Stimulated activated CD4-positive, alpha-beta T cell treated with anti-CD3 and anti-CD28 coated beads, Interleukin-2, amount 100 ng/mL, for 24 hours (primary cell): Measurements from ENCODE around the gene MUSTN1.

Source experiments
- DNase-seq, 2 donors: peaks; one replicate each; pipeline ENCODE4 v3.0.0-alpha.2; 2020

MUSTN1 gene

GRCh38 chr3:52834871-52835501 lies at the start of gene MUSTN1:
MUSTN1 (minus strand) TSS chr3:52835019; CDS start chr3:52834948, 71 bp downstream.
- no peak for DNase-seq

- no peak for DNase-seq
These were observed 47.6 kb upstream of the MUSTN1 start for GRCh38 chr3:52882377-52882776.

- no peak for DNase-seq
These were observed 47.1 kb upstream of the MUSTN1 start for GRCh38 chr3:52881871-52882270.

GRCh38 chr3:52880474-52880873 lies 45.7 kb upstream of the MUSTN1 start:
- DNase-seq: no peak

- no peak for DNase-seq
These were observed 45.2 kb upstream of the MUSTN1 start for GRCh38 chr3:52880047-52880446.

- no peak for DNase-seq
These were observed 44.8 kb upstream of the MUSTN1 start for GRCh38 chr3:52879581-52879980.

- DNase-seq: no peak
These were observed 44.3 kb upstream of the MUSTN1 start for GRCh38 chr3:52879090-52879489.

- no peak for DNase-seq
These were observed 42.3 kb upstream of the MUSTN1 start for GRCh38 chr3:52877085-52877484.

GRCh38 chr3:52874864-52875587 lies 40.2 kb upstream of the MUSTN1 start:
- DNase-seq: no peak

DNA sequence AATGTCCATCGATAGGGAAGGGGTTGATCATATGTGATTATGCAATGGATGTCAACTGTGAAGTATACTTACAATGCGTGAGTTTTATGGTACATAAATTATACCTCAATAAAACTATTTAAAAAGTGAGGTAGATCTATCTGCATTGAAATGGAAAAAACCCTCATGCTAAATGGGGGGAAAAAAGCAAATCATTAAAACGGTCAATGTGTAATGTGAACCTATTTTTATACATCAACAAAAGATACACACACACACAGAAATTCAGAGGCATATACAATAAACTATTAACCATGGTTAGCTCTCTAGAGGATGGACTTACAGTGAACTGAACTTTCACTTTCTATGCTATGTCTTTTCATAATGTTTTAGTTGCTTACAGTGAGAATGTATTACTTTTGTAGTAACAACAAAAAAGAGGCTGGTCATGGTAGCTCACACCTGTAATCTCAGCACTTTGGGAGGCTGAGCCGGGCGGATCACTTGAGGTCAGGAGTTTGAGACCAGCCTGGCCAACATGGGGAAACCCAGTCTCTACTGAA lies 39.4 kb upstream of the MUSTN1 start:
- no peak for DNase-seq

- DNase-seq: no peak
These were observed 38.8 kb upstream of the MUSTN1 start for GRCh38 chr3:52873433-52874159.

DNA sequence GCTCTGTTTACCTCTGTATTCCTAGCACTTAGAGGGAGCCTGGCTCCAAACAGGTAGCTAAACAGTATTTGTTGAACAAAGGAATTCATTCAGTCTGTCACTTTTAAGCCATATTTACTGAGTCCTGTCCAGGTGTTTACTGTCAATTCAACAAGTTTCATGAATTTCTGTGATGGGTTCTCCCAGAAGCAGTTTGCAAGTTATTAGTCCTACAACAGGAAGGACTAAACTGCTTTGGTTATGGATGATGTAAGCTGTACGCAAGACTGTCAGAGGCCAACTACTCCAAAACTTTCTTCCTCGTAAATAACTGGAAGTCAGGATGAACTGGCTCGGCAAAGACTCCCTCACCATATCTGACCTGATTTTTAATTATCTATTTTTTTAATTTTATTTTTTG lies 37.4 kb upstream of the MUSTN1 start:
- DNase-seq: no peak

GRCh38 chr3:52871761-52872160 lies 36.9 kb upstream of the MUSTN1 start:
- no peak for DNase-seq

GRCh38 chr3:52870471-52870870 lies 35.7 kb upstream of the MUSTN1 start:
- DNase-seq: no peak

DNA sequence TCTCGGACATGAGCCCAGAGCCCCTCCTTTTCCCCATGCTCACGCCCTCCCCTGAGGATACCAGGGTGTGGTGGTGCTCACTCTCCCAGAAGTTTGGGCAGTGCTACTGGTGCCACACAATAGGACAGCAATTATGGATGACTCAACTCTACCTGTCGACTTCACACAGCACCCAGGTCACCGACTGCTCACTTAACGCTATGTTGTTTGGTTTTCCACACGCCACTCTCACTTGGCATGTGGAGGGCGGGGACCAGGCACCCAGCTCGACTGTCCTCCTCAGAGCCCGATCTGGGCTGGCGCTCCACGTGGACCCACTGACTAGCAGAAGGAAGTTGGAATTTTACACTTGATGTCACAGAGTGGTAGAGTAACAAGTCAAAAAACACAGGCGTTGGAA lies 31.6 kb upstream of the MUSTN1 start:
- DNase-seq: no peak

DNA sequence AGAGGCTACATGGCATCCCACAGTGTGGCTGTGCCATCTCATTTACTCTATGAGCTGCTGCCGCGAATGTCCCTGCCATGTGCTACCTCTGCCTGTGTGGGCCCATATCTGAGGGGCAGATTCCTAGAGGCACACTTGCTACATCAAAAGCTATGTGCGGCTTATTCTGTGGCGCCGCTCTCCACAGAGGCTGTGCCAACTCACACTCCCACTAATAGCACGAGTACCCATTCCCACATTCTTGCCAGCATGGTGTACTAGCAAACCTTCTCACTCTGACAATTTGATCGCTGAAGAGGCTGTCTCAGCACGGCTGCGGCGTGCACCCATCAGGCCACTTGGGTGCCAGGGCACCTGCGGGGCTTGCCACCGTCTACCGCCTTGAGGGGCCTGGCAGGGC lies 31.2 kb upstream of the MUSTN1 start:
- no peak for DNase-seq

- no peak for DNase-seq
These were observed 25.6 kb upstream of the MUSTN1 start for GRCh38 chr3:52860424-52860768.

- no peak for DNase-seq
These were observed 25.0 kb upstream of the MUSTN1 start for GRCh38 chr3:52859686-52860423.

DNA sequence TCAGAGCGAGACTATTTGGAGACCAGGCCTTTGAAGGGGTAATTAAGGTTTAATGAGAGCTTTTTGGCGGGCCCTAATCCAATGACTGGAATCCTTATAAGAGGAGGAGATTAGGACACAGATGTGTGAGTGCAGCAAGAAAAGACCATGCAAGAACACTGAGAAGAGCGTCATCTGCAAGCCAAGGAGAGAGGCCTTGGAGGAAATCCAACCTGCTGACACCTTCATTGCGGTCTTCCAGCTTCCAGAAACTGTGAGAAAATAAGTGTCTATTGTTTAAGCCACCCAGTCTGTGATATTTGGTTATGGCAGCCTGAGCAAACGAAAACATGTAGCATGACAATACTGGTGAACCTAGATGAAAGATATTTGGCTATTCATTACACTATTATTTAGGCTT lies 23.0 kb upstream of the MUSTN1 start:
- DNase-seq: no peak

GRCh38 chr3:52857133-52857532 lies 22.3 kb upstream of the MUSTN1 start:
- no peak for DNase-seq

DNA sequence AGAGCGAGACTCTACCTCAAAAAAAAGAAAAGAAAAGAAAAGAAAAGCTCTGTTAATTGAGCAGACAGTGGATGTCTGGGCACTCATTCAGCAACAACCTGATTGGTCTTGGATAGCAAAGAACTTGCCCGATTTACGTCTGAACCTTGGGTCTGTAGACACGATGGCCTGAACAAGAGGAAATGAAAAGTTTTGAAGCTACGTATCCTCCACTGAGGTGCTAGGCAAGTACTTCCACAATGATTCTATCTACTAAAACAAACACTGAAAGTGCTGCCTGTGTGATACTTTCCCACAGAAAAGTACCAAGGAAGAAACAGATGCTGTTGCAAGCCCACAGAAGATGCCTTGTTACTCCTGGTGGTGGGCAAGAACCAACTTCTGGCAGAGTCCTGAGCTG lies 21.8 kb upstream of the MUSTN1 start:
- no peak for DNase-seq

- DNase-seq: no peak
These were observed 19.2 kb upstream of the MUSTN1 start for GRCh38 chr3:52854013-52854412.

- no peak for DNase-seq
These were observed 17.6 kb upstream of the MUSTN1 start for GRCh38 chr3:52852419-52852818.
